Right atrium auricular region (tissue), 2 donors: ENCODE results near the gene DOCK1. TPM values are rescaled to one million over a fixed set of nuclear protein-coding genes. Genes with fewer than 3 reads are reported as not detected.

ENCODE experiments used
- DNase-seq: peaks from one replicate; pipeline ENCODE4 v3.0.0-alpha.2; 2019; ENCODE audit warnings: low spot score
- H3K27ac ChIP-seq, 2 donors: fragments of 200-600 bp; sonication (generic); 1 replicate in 1 of 2; 2 replicates in 1 of 2; pipeline ENCODE4 v1.5.1; 2016 to 2019
- H3K27me3 ChIP-seq, 2 donors: fragments of 200-600 bp; sonication (generic); one replicate each; pipeline versions ENCODE4 v1.5.1 to v1.6.0; 2017 to 2019
- H3K36me3 ChIP-seq: fragments of 200-600 bp; sonication (generic); one replicate; pipeline ENCODE4 v1.5.1; 2016
- H3K4me1 ChIP-seq, 2 donors: fragments of 200-600 bp; sonication (generic); one replicate each; pipeline versions ENCODE4 v1.5.1 to v1.6.0; 2017 to 2019
- H3K4me3 ChIP-seq, 2 donors: fragments of 200-600 bp; sonication (generic); 1 replicate in 1 of 2; 2 replicates in 1 of 2; pipeline ENCODE4 v1.5.1; 2017 to 2019; ENCODE audit warnings: mild to moderate bottlenecking in 1 of 2, moderate library complexity in 1 of 2
- H3K9me3 ChIP-seq, 2 donors: fragments of 200-600 bp; sonication (generic); one replicate each; pipeline ENCODE4 v1.5.1; 2019
- CTCF ChIP-seq, 2 donors: fragments of 200-600 bp; sonication (generic); IDR thresholded peaks; one replicate each; pipeline ENCODE4 v1.5.1; 2019; ENCODE audit warnings: antibody characterized with exemption in 2 of 2
- total RNA-seq, 2 donors: library from RNA; depleted of rRNA; stranded (reverse); fragments of >200 nt; gene quantifications; one replicate each; pipeline ENCODE4 v1.1.0, GENCODE V29; 2016

Gene DOCK1
- total RNA-seq, 2 donors from 2014 or later = 13.0 to 16.8 TPM

GRCh38 chr10:127408733-127409132 lies 503.5 kb downstream of the DOCK1 start:
- Histone ChIP-seq H3K9me3 (no peaks in the 10 kb centered on the region), H3K4me3 (no peak overlapping the region), H3K4me1 (no peaks in the 10 kb centered on the region), H3K36me3 (no peaks in the 10 kb centered on the region), H3K27ac (no peak overlapping the region), H3K27me3 (no peaks in the 10 kb centered on the region)
- TF ChIP-seq CTCF (IDR thresholded peaks at IDR 0.05) = no peak
- no peak for DNase-seq

- Histone ChIP-seq H3K36me3 (no peaks in the 10 kb centered on the region), H3K9me3 (no peaks in the 10 kb centered on the region), H3K4me1 (no peaks in the 10 kb centered on the region), H3K27ac (no peak overlapping the region), H3K27me3 (no peaks in the 10 kb centered on the region), H3K4me3 (no peak overlapping the region)
- no peak for DNase-seq
- TF ChIP-seq CTCF (IDR thresholded peaks at IDR 0.05) = no peak
Measured at GRCh38 chr10:127410030-127410429, 504.8 kb downstream of the DOCK1 start.

- H3K27me3 ChIP-seq = no peaks in the 10 kb centered on the region
- H3K36me3 ChIP-seq = no peaks in the 10 kb centered on the region
- no peak for DNase-seq
- H3K4me3 ChIP-seq = no peak overlapping the region
- no peaks in the 10 kb centered on the region for H3K4me1 ChIP-seq
- no peak overlapping the region for H3K27ac ChIP-seq
- no peak for TF ChIP-seq CTCF (IDR thresholded peaks at IDR 0.05)
- no peaks in the 10 kb centered on the region for H3K9me3 ChIP-seq
Measured at GRCh38 chr10:127411062-127411461, 505.8 kb downstream of the DOCK1 start.

- Histone ChIP-seq H3K27me3 (no peaks in the 10 kb centered on the region), H3K4me3 (no peak overlapping the region), H3K4me1 (no peaks in the 10 kb centered on the region), H3K36me3 (no peaks in the 10 kb centered on the region), H3K9me3 (no peaks in the 10 kb centered on the region), H3K27ac (no peak overlapping the region)
- DNase-seq = no peak
- no peak for TF ChIP-seq CTCF (IDR thresholded peaks at IDR 0.05)
Measured at GRCh38 chr10:127413326-127413725, 508.1 kb downstream of the DOCK1 start.

GRCh38 chr10:127414024-127414423 lies 508.8 kb downstream of the DOCK1 start:
- no peaks in the 10 kb centered on the region for H3K4me1 ChIP-seq
- no peaks in the 10 kb centered on the region for H3K9me3 ChIP-seq
- H3K27me3 ChIP-seq = no peaks in the 10 kb centered on the region
- H3K27ac ChIP-seq = no peak overlapping the region
- no peak for TF ChIP-seq CTCF (IDR thresholded peaks at IDR 0.05)
- peaks cover 6% of the 10 kb centered on the region for H3K36me3 ChIP-seq
- DNase-seq = no peak
- no peak overlapping the region for H3K4me3 ChIP-seq

- Histone ChIP-seq H3K4me3 (no peak overlapping the region), H3K4me1 (no peaks in the 10 kb centered on the region), H3K27me3 (no peaks in the 10 kb centered on the region), H3K36me3 (peaks cover 12% of the 10 kb centered on the region), H3K9me3 (no peaks in the 10 kb centered on the region), H3K27ac (no peak overlapping the region)
- no peak for DNase-seq
- no peak for TF ChIP-seq CTCF (IDR thresholded peaks at IDR 0.05)
Measured at GRCh38 chr10:127415116-127415515, 509.9 kb downstream of the DOCK1 start.
